ENCODE results near the gene ZNF638.

DNA sequence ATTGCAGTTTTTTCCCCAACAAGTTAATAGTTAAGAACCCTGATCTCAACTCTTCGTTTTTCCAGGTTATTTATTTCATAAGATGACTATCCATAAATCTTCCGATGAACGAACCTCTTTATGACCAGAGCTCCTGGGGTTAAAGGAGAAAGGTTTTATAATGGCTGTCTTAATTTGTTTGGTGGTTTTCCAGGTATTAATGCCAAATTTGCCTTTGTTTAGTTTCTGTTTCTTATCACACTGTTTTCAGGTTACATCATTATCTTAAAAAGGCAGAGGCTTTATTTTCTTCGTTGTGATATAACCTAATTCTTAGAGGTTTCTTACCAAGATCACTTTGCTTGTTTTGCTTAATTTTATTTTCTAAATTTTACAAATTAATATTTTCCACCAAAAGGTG lies 10.1 kb downstream of the ZNF638 start:
- TF ChIP-seq, protein P1, sequence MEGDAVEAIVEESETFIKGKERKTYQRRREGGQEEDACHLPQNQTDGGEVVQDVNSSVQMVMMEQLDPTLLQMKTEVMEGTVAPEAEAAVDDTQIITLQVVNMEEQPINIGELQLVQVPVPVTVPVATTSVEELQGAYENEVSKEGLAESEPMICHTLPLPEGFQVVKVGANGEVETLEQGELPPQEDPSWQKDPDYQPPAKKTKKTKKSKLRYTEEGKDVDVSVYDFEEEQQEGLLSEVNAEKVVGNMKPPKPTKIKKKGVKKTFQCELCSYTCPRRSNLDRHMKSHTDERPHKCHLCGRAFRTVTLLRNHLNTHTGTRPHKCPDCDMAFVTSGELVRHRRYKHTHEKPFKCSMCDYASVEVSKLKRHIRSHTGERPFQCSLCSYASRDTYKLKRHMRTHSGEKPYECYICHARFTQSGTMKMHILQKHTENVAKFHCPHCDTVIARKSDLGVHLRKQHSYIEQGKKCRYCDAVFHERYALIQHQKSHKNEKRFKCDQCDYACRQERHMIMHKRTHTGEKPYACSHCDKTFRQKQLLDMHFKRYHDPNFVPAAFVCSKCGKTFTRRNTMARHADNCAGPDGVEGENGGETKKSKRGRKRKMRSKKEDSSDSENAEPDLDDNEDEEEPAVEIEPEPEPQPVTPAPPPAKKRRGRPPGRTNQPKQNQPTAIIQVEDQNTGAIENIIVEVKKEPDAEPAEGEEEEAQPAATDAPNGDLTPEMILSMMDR (IDR thresholded peaks at IDR 0.05) = no peak
- no peak for TF ChIP-seq POLR2AphosphoS5 (IDR thresholded peaks at IDR 0.05; ENCODE audit: low read depth, low read length)

Measured in Panc1 (cell line).